Natural killer cell (primary cell): ENCODE results near the gene ZNF184. TPM values are rescaled to one million over a fixed set of nuclear protein-coding genes. Genes with fewer than 3 reads are reported as not detected.

ENCODE experiments used
- ATAC-seq, 3 donors: fragments of 150-1000 bp in 2 of 3; fragments of 200-7000 bp in 1 of 3; cut with Tn5 transposase; 1 replicate in 1 of 3; 2 replicates in 2 of 3; pipeline ENCODE4 v1.10.0; 2021; ENCODE audit warnings: mild to moderate bottlenecking in 2 of 3, moderate library complexity in 2 of 3
- DNase-seq, 2 donors: peaks; one replicate each; pipeline versions ENCODE4 v3.0.0 to v3.0.0-alpha.2; 2013 to 2021; ENCODE audit warnings: mixed read lengths in 1 of 2
- H3K27ac ChIP-seq: one replicate; pipeline ENCODE4 v1.5.1; 2013; ENCODE audit warnings: mild to moderate bottlenecking, low read length
- H3K27me3 ChIP-seq: one replicate; pipeline ENCODE4 v1.6.1; 2013; ENCODE audit warnings: low read length; ENCODE audit not compliant: control insufficient read depth, insufficient read depth
- H3K36me3 ChIP-seq: one replicate; pipeline ENCODE4 v1.6.1; 2013; ENCODE audit warnings: low read length; ENCODE audit not compliant: control insufficient read depth, insufficient read depth
- H3K4me1 ChIP-seq: one replicate; pipeline ENCODE4 v1.6.1; 2013; ENCODE audit warnings: low read length; ENCODE audit not compliant: control insufficient read depth, insufficient read depth
- H3K4me3 ChIP-seq: one replicate; pipeline ENCODE4 v1.5.1; 2013; ENCODE audit warnings: low read length
- H3K9me3 ChIP-seq: one replicate; pipeline ENCODE4 v1.6.1; 2013; ENCODE audit warnings: low read length; ENCODE audit not compliant: control insufficient read depth, insufficient read depth
- H3K27ac Mint-ChIP-seq, 2 donors: one replicate each; pipeline ENCODE4 v1.8.0; 2022; ENCODE audit warnings: mild to moderate bottlenecking in 2 of 2, mixed read lengths in 2 of 2, moderate library complexity in 1 of 2
- H3K27me3 Mint-ChIP-seq, 2 donors: one replicate each; pipeline ENCODE4 v1.8.0; 2022; ENCODE audit warnings: low read depth in 2 of 2, mixed read lengths in 2 of 2
- H3K36me3 Mint-ChIP-seq: one replicate; pipeline ENCODE4 v1.8.0; 2022; ENCODE audit warnings: mixed read lengths
- H3K4me1 Mint-ChIP-seq, 2 donors: one replicate each; pipeline ENCODE4 v1.8.0; 2022; ENCODE audit warnings: mixed read lengths in 2 of 2
- H3K4me3 Mint-ChIP-seq: one replicate; pipeline ENCODE4 v1.8.0; 2022; ENCODE audit warnings: mild to moderate bottlenecking, moderate library complexity, mixed read lengths
- H3K9me3 Mint-ChIP-seq, 2 donors: one replicate each; pipeline ENCODE4 v1.8.0; 2022; ENCODE audit warnings: mixed read lengths in 2 of 2
- WGBS: methylation state at CpG from one replicate; pipeline ENCODE4 v1.1.7; 2013; ENCODE audit warnings: missing lambda C conversion rate; ENCODE audit not compliant: insufficient coverage; 5-methylcytosine and 5-hydroxymethylcytosine counted together
- intact Hi-C: fragments of 100-400 bp; cut with micrococcal nuclease; formaldehyde crosslinking; loops from one replicate; pipeline ENCODE4 v1.14.2; 2022
- total RNA-seq, 4 donors: library from RNA; stranded (reverse); fragments of 120-200 nt in 1 of 4; gene quantifications; one replicate each; pipeline versions ENCODE4 v1.2.3 to v1.2.4, GENCODE V29; 2013 to 2022
- TF ChIP-seq, protein P1 (sequence below): fragments of 200-600 bp; IDR thresholded peaks from one replicate; pipeline ENCODE4 v1.8.0; 2022; ENCODE audit warnings: antibody characterized with exemption

The ZNF184 gene
- total RNA-seq, 3 donors from 2014 or later (not counting 1 experiment from before 2014, with no cell fraction given) = 12.8 to 21.7 (median 16.2) TPM

GRCh38 chr6:27474672-27475071 is 1.8 kb upstream of the ZNF184 start:
- DNase-seq = no peak
- ATAC-seq = no peak
- intact Hi-C loops = loop anchor here (5.0 to 10.0 kb wide), 7 partner anchors 213 to 1508 kb away; partner anchors contain the start of gene HMGN4
- TF ChIP-seq, protein P1, sequence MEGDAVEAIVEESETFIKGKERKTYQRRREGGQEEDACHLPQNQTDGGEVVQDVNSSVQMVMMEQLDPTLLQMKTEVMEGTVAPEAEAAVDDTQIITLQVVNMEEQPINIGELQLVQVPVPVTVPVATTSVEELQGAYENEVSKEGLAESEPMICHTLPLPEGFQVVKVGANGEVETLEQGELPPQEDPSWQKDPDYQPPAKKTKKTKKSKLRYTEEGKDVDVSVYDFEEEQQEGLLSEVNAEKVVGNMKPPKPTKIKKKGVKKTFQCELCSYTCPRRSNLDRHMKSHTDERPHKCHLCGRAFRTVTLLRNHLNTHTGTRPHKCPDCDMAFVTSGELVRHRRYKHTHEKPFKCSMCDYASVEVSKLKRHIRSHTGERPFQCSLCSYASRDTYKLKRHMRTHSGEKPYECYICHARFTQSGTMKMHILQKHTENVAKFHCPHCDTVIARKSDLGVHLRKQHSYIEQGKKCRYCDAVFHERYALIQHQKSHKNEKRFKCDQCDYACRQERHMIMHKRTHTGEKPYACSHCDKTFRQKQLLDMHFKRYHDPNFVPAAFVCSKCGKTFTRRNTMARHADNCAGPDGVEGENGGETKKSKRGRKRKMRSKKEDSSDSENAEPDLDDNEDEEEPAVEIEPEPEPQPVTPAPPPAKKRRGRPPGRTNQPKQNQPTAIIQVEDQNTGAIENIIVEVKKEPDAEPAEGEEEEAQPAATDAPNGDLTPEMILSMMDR = no peak
- WGBS = 92% methylated on average over 1 of the region's 3 CpGs
- no peak overlapping the region for H3K4me3 ChIP-seq
- no peaks in the 10 kb centered on the region for H3K27me3 Mint-ChIP-seq
- no peak overlapping the region for H3K27ac Mint-ChIP-seq
- H3K27ac ChIP-seq = no peak overlapping the region
- peaks cover 24% of the 10 kb centered on the region for H3K4me1 ChIP-seq
- H3K9me3 Mint-ChIP-seq = no peaks in the 10 kb centered on the region
- no peak overlapping the region for H3K4me3 Mint-ChIP-seq
- H3K4me1 Mint-ChIP-seq = peaks cover 31 to 33% of the 10 kb centered on the region in 2 donors
- H3K36me3 ChIP-seq = no peaks in the 10 kb centered on the region
- no peaks in the 10 kb centered on the region for H3K27me3 ChIP-seq
- H3K9me3 ChIP-seq = no peaks in the 10 kb centered on the region
- H3K36me3 Mint-ChIP-seq = no peaks in the 10 kb centered on the region

GRCh38 chr6:27474172-27474465 is 1.2 kb upstream of the ZNF184 start:
- peaks cover 34 to 38% of the 10 kb centered on the region in 2 donors for H3K4me1 Mint-ChIP-seq
- H3K4me3 Mint-ChIP-seq = peak overlapping the region; percentile 96
- Histone ChIP-seq H3K9me3 (no peaks in the 10 kb centered on the region), H3K27ac (no peak overlapping the region), H3K4me1 (peaks cover 24% of the 10 kb centered on the region), H3K4me3 (no peak overlapping the region), H3K27me3 (no peaks in the 10 kb centered on the region), H3K36me3 (no peaks in the 10 kb centered on the region)
- no peaks in the 10 kb centered on the region for H3K36me3 Mint-ChIP-seq
- intact Hi-C loops = loop anchor here (5.0 to 10.0 kb wide), 6 partner anchors 213 to 1449 kb away; partner anchors contain the start of gene HMGN4
- no peaks in the 10 kb centered on the region for H3K27me3 Mint-ChIP-seq
- ATAC-seq = no peak
- DNase-seq = no peak
- peak overlapping the region in 1 of 2 donors; percentile 94 for H3K27ac Mint-ChIP-seq
- no peaks in the 10 kb centered on the region for H3K9me3 Mint-ChIP-seq
- TF ChIP-seq, protein P1 = no peak
- WGBS = 96% methylated on average over 4 of the region's 4 CpGs

GRCh38 chr6:27472182-27472616 is 706 bp downstream of the ZNF184 start:
- Histone ChIP-seq H3K36me3 (peaks cover 17% of the 10 kb centered on the region), H3K27me3 (no peaks in the 10 kb centered on the region), H3K4me1 (peaks cover 11% of the 10 kb centered on the region), H3K9me3 (no peaks in the 10 kb centered on the region), H3K27ac (peak overlapping the region; percentile 85), H3K4me3 (peak overlapping the region; percentile 65)
- H3K9me3 Mint-ChIP-seq = no peaks in the 10 kb centered on the region
- ATAC-seq = peak; percentile 76 to 87 (median 78)
- peak; percentile 83 to 93 for DNase-seq
- H3K36me3 Mint-ChIP-seq = peaks cover 2% of the 10 kb centered on the region
- peak overlapping the region; percentile 96 for H3K4me3 Mint-ChIP-seq
- WGBS = 2% methylated on average over 13 of the region's 13 CpGs
- H3K27me3 Mint-ChIP-seq = no peaks in the 10 kb centered on the region
- TF ChIP-seq, protein P1 = no peak
- intact Hi-C loops = loop anchor here (1.0 to 10.0 kb wide), 8 partner anchors 215 to 1447 kb away; partner anchors contain the start of gene HMGN4
- H3K4me1 Mint-ChIP-seq = peaks cover 40 to 48% of the 10 kb centered on the region in 2 donors
- peak overlapping the region; percentile 94 for H3K27ac Mint-ChIP-seq
